Activated naive CD8-positive, alpha-beta T cell treated with anti-CD3 and anti-CD28 coated beads, Interleukin-2, amount 10 ng/mL, durations not matched to agents 7 days and 5 days (primary cell): ENCODE measurements around the gene PCDHGC5. TPM values are rescaled to one million over a fixed set of nuclear protein-coding genes. Genes with fewer than 3 reads are reported as not detected.

ENCODE experiments used
- ATAC-seq: fragments of 150-1000 bp; cut with Tn5 transposase; one replicate; pipeline ENCODE4 v1.10.0; 2021; ENCODE audit warnings: low read depth, moderate library complexity
- POLR2A ChIA-PET: fragments of 350-600 bp; sonication (Branson Sonifier 250); formaldehyde crosslinking; loops from one replicate; lab custom pipeline; 2021; ENCODE audit warnings: antibody characterized with exemption; lab: Charles Lee
- DNase-seq: peaks from one replicate; pipeline ENCODE4 v3.0.0; 2021
- H3K27ac Mint-ChIP-seq: one replicate; pipeline ENCODE4 v1.8.0; 2022; ENCODE audit warnings: mild to moderate bottlenecking, mixed read lengths
- H3K27me3 Mint-ChIP-seq: one replicate; pipeline ENCODE4 v1.8.0; 2022; ENCODE audit warnings: mild to moderate bottlenecking, moderate library complexity, mixed read lengths
- H3K36me3 Mint-ChIP-seq: one replicate; pipeline ENCODE4 v1.8.0; 2021; ENCODE audit warnings: mild to moderate bottlenecking, mixed read lengths
- H3K4me1 Mint-ChIP-seq: one replicate; pipeline ENCODE4 v1.8.0; 2021; ENCODE audit warnings: mixed read lengths
- H3K4me3 Mint-ChIP-seq: one replicate; pipeline ENCODE4 v1.8.0; 2022; ENCODE audit warnings: mild to moderate bottlenecking, moderate library complexity, mixed read lengths
- H3K9me3 Mint-ChIP-seq: one replicate; pipeline ENCODE4 v1.8.0; 2021; ENCODE audit warnings: mixed read lengths
- total RNA-seq, 2 experiments: library from RNA; stranded (reverse); gene quantifications; one replicate each; pipeline ENCODE4 v1.2.3, GENCODE V29; 2021

The PCDHGC5 gene
- total RNA-seq, 2 experiments from 2014 or later = not detected

DNA sequence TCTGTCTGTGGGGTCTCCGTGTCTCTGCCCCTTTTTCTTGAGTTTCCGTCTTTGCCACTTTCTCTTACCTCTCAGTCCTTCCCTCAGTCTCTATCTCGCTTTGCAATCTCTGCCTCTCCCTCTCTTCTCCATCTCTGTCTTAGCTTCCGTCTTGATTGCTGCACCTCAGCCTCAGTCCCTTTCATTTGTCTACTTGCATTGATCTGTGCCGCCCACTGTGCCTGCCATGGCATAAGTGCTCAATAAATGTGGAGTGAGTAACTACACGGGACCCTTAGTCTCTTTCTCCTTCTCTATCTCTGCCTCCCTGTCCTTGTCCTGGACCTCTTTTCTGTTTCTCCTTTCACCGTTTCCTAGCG is 6.6 kb downstream of the PCDHGC5 start:
- H3K27ac Mint-ChIP-seq = no peak overlapping the region
- H3K4me3 Mint-ChIP-seq = no peak overlapping the region
- no peaks in the 10 kb centered on the region for H3K36me3 Mint-ChIP-seq
- peaks cover 4% of the 10 kb centered on the region for H3K4me1 Mint-ChIP-seq
- peaks cover 55% of the 10 kb centered on the region for H3K27me3 Mint-ChIP-seq
- no peak for ATAC-seq
- DNase-seq = no peak
- H3K9me3 Mint-ChIP-seq = no peaks in the 10 kb centered on the region
- POLR2A ChIA-PET = no interaction called here

- Mint-ChIP-seq H3K4me3 (no peak overlapping the region), H3K4me1 (peaks cover 4% of the 10 kb centered on the region), H3K27ac (no peak overlapping the region), H3K36me3 (no peaks in the 10 kb centered on the region), H3K9me3 (no peaks in the 10 kb centered on the region), H3K27me3 (peaks cover 50% of the 10 kb centered on the region)
- DNase-seq = no peak
- no peak for ATAC-seq
- POLR2A ChIA-PET = no interaction called here
Measured at GRCh38 chr5:141496038-141496437, 7.2 kb downstream of the PCDHGC5 start.

DNA sequence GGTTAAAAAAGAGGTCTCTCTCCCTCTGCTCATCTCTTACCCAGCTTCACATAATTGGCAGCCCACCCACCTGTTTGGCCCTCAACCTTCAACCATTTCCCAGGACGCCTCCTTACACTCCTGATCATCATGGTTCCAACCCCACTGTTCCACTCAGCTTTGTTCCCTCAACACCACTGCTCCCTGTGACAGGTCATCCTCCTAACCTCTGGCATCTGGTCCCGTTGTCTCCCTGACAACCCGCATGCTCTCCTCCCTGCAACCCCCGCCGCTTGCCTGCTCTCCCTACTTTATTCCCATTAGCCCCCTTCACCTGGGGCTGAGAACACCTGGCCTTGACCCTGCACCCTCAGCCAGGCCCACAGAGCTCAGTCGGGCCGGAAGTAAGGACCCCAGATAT is 12.9 kb downstream of the PCDHGC5 start:
- DNase-seq = no peak
- ATAC-seq = no peak
- peaks cover 16% of the 10 kb centered on the region for H3K27me3 Mint-ChIP-seq
- H3K4me3 Mint-ChIP-seq = no peak overlapping the region
- POLR2A ChIA-PET = no interaction called here
- no peaks in the 10 kb centered on the region for H3K36me3 Mint-ChIP-seq
- no peaks in the 10 kb centered on the region for H3K4me1 Mint-ChIP-seq
- H3K27ac Mint-ChIP-seq = no peak overlapping the region
- no peaks in the 10 kb centered on the region for H3K9me3 Mint-ChIP-seq

DNA sequence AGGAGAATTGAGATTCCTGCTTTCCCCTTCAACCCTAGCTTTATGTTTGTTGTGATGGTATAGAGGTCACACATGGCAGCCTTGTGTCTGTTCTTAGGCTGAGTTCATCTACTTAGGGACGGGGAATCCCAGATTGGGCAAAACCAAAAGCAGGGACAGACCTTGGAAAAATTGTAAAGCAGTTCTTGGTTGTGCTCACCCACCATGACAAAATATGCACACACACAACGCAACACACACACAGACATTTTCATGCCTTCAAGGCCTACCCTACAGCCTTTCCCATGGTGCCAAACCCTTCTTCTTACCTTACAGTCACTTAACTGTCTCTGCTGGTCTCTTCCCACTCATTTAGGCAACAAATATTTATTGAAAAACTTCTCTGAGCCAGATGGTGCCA is 14.8 kb downstream of the PCDHGC5 start:
- no peak overlapping the region for H3K4me3 Mint-ChIP-seq
- peaks cover 11% of the 10 kb centered on the region for H3K27me3 Mint-ChIP-seq
- no peak for ATAC-seq
- H3K36me3 Mint-ChIP-seq = no peaks in the 10 kb centered on the region
- POLR2A ChIA-PET = no interaction called here
- H3K27ac Mint-ChIP-seq = no peak overlapping the region
- H3K9me3 Mint-ChIP-seq = no peaks in the 10 kb centered on the region
- no peak for DNase-seq
- H3K4me1 Mint-ChIP-seq = no peaks in the 10 kb centered on the region

- DNase-seq = no peak
- POLR2A ChIA-PET = no interaction called here
- H3K4me1 Mint-ChIP-seq = no peaks in the 10 kb centered on the region
- H3K36me3 Mint-ChIP-seq = no peaks in the 10 kb centered on the region
- H3K27ac Mint-ChIP-seq = no peak overlapping the region
- H3K27me3 Mint-ChIP-seq = peaks cover 10% of the 10 kb centered on the region
- no peak for ATAC-seq
- no peaks in the 10 kb centered on the region for H3K9me3 Mint-ChIP-seq
- no peak overlapping the region for H3K4me3 Mint-ChIP-seq
Measured at GRCh38 chr5:141504216-141504615, 15.3 kb downstream of the PCDHGC5 start.

DNA sequence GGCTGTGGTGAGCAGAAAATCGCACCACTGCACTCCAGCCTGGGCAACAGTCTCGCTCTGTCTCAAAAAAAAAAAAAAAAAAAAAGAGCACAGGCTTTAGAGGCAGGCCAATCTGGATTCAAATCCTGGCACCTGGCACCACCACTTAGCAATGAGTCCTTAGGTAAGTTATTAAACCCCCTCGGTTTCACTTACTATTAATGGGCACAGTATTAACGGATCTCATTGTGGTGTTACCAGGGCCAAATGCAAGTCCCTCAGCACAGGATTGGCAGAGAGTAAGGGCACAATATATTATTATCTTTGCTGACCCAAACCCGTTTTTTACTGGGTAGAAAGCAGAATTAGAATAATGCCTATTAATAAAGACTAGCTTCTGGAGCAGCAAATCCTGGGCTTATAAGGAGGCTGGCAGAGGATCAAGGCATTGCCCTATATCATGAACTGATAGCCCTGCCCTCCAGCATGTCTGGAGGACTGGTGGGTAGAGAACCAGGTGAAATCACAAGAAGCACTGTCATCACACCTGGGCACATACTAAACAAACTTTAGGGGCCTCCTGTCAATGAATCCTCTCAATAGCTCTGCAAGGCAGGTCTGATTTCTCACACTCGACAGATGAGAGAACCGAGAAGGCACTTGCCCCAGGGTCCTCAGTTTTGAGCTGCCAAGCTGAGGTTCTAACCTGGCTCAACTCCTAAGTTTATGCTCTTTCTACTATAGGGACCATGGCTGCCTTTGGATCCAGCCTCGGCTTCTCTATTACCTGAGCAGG is 17.7 kb downstream of the PCDHGC5 start:
- DNase-seq (no peak), ATAC-seq (no peak)
- POLR2A ChIA-PET = no interaction called here
- no peak overlapping the region for H3K4me3 Mint-ChIP-seq
- no peaks in the 10 kb centered on the region for H3K9me3 Mint-ChIP-seq
- H3K36me3 Mint-ChIP-seq = no peaks in the 10 kb centered on the region
- H3K27me3 Mint-ChIP-seq = peaks cover 6% of the 10 kb centered on the region
- no peak overlapping the region for H3K27ac Mint-ChIP-seq
- no peaks in the 10 kb centered on the region for H3K4me1 Mint-ChIP-seq

GRCh38 chr5:141507387-141508091 is 18.7 kb downstream of the PCDHGC5 start:
- Mint-ChIP-seq H3K4me1 (no peaks in the 10 kb centered on the region), H3K27ac (no peak overlapping the region), H3K4me3 (no peak overlapping the region), H3K9me3 (no peaks in the 10 kb centered on the region), H3K36me3 (no peaks in the 10 kb centered on the region), H3K27me3 (peaks cover 3% of the 10 kb centered on the region)
- POLR2A ChIA-PET = no interaction called here
- ATAC-seq (no peak), DNase-seq (no peak)

- Mint-ChIP-seq H3K27ac (no peak overlapping the region), H3K4me3 (no peak overlapping the region), H3K27me3 (peaks cover 3% of the 10 kb centered on the region), H3K4me1 (peaks cover 5% of the 10 kb centered on the region), H3K36me3 (peaks cover 4% of the 10 kb centered on the region), H3K9me3 (no peaks in the 10 kb centered on the region)
- ATAC-seq (no peak), DNase-seq (no peak)
- POLR2A ChIA-PET = no interaction called here
Measured at GRCh38 chr5:141508440-141508797, 19.5 kb downstream of the PCDHGC5 start.

DNA sequence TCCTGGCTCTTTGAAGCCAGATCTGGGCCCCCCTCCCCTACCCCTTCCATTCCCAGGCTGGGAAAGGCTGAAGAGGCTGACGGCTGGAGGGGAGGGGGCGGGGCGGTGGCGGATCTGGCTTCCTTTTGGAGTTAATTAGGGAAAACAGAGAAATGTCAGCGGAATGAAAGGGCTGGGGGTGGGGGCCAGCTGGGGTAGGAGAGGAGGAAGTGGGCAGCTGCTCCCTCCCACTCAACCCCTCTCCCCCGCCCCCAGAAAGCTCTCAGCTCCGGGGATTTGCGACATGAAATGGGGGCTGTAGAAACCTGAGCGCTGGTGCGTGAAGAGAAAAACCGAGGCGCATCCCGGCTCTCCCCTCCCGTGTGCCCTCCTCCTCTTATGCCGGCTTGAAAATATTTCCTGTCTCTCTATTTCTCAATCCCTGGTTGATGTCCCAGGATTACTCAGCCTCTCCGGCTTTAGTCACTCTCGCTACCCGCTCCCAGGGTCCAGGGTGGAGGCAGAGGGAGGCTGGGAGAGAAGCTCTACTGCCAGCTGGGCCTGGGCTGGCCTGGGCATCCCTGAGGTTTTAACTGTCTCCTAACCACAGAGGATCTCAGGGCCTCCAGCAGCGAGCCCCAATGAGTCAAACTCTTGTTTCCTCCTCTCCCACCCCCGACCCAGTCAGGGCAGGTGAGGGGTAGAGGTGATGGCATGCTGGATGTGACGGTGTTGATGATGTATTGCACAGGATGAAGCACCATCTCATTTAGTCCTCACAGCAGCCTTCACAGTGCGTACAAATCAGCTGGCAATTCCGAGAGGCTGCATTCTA is 20.1 kb downstream of the PCDHGC5 start:
- Mint-ChIP-seq H3K4me1 (peaks cover 10% of the 10 kb centered on the region), H3K27ac (no peak overlapping the region), H3K9me3 (no peaks in the 10 kb centered on the region), H3K36me3 (peaks cover 6% of the 10 kb centered on the region), H3K27me3 (peaks cover 3% of the 10 kb centered on the region), H3K4me3 (no peak overlapping the region)
- ATAC-seq (no peak), DNase-seq (no peak)
- POLR2A ChIA-PET = interaction anchor here (0.6 kb wide), 1 partner anchor 174 kb away, joined by 4 read pairs; no protein-coding TSS in a partner anchor

DNA sequence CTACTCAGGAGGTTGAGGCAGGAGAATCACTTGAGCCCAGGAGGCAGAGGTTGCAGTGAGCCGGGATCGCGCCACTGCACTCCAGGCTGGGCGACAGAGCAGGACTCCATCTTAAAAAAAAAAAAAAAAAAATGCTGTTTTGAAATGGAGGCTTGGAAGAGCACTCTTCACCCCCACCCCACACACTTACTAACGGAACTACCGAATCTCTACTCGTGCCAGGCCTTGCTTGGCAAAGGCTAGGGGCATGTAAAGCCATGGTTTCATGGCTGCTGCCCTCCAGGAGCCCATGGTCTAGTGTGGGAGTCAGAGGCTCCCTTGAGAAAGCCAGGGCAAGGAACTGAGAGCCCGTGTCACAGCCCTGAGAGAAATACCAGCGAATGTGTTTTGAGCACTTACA is 21.3 kb downstream of the PCDHGC5 start:
- peaks cover 6% of the 10 kb centered on the region for H3K36me3 Mint-ChIP-seq
- H3K27me3 Mint-ChIP-seq = no peaks in the 10 kb centered on the region
- no peak overlapping the region for H3K4me3 Mint-ChIP-seq
- H3K27ac Mint-ChIP-seq = no peak overlapping the region
- DNase-seq (no peak), ATAC-seq (no peak)
- H3K4me1 Mint-ChIP-seq = peaks cover 17% of the 10 kb centered on the region
- H3K9me3 Mint-ChIP-seq = no peaks in the 10 kb centered on the region
- POLR2A ChIA-PET = no interaction called here

- Mint-ChIP-seq H3K4me3 (no peak overlapping the region), H3K4me1 (peaks cover 23% of the 10 kb centered on the region)
- ATAC-seq = no peak
Measured at GRCh38 chr5:141510850-141511601, 22.1 kb downstream of the PCDHGC5 start.

DNA sequence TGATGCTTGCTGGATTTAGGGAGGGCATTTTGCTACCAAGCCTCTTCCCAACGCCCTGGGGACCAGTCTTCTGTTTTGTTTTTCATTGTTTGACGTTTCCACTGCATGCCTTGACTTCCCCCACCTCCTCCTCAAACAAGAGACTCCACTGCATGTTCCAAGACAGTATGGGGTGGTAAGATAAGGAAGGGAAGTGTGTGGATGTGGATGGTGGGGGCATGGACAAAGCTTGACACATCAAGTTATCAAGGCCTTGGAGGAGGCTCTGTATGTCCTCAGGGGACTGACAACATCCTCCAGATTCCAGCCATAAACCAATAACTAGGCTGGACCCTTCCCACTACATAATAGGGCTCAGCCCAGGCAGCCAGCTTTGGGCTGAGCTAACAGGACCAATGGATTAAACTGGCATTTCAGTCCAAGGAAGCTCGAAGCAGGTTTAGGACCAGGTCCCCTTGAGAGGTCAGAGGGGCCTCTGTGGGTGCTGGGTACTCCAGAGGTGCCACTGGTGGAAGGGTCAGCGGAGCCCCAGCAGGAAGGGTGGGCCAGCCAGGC is 23.0 kb downstream of the PCDHGC5 start:
- Mint-ChIP-seq H3K27ac (no peak overlapping the region), H3K36me3 (peaks cover 13% of the 10 kb centered on the region), H3K4me1 (peaks cover 26% of the 10 kb centered on the region), H3K4me3 (no peak overlapping the region), H3K27me3 (no peaks in the 10 kb centered on the region), H3K9me3 (no peaks in the 10 kb centered on the region)
- ATAC-seq = no peak
- no peak for DNase-seq
- POLR2A ChIA-PET = no interaction called here

More at GRCh38 chr5:141510850-141511601, 22.1 kb downstream of the PCDHGC5 start:
- H3K27me3 Mint-ChIP-seq = no peaks in the 10 kb centered on the region
- POLR2A ChIA-PET = no interaction called here
- DNase-seq = no peak
- H3K36me3 Mint-ChIP-seq = peaks cover 7% of the 10 kb centered on the region
- H3K27ac Mint-ChIP-seq = peak overlapping the region; percentile 42
- no peaks in the 10 kb centered on the region for H3K9me3 Mint-ChIP-seq
